Measurements from ENCODE around the gene GPR12. TPM values are rescaled to one million over a fixed set of nuclear protein-coding genes. Genes with fewer than 3 reads are reported as not detected.
"Not testable (repeated sequence)": the region's sequence is repeated elsewhere in the genome, so short reads cannot be mapped to it uniquely, and the experiment has no call there.

GPR12 gene
- total and polyA plus RNA-seq, 12 donors: not detected

- H3K36me3 ChIP-seq (replicated peaks in 1 of 2): no peaks in the 10 kb centered on the region
- no peak for TF ChIP-seq CTCF (IDR thresholded peaks at IDR 0.05)
- no peak for TF ChIP-seq POLR2A (IDR thresholded peaks at IDR 0.05)
These were observed 33.0 kb downstream of the GPR12 start for GRCh38 chr13:26727633-26728032.

GRCh38 chr13:26727122-26727521 is 33.5 kb downstream of the GPR12 start:
- Histone ChIP-seq H3K27ac (no peak overlapping the region), H3K4me1 (replicated peaks in 1 of 2) (no peaks in the 10 kb centered on the region), H3K27me3 (no peaks in the 10 kb centered on the region), H3K4me3 (no peak overlapping the region), H3K36me3 (replicated peaks in 1 of 2) (no peaks in the 10 kb centered on the region), H3K9me3 (replicated peaks in 1 of 3) (no peaks in the 10 kb centered on the region)
- no peak for DNase-seq
- WGBS, 4 donors: 80 to 84% (median 82%) methylated on average over 3 of the region's 3 CpGs
- intact Hi-C loops (cut with DNase I): no loop called here
- no peak for TF ChIP-seq CTCF (IDR thresholded peaks at IDR 0.05)
- no peak for TF ChIP-seq POLR2A (IDR thresholded peaks at IDR 0.05)

More at GRCh38 chr13:26727633-26728032, 33.0 kb downstream of the GPR12 start:
- DNase-seq: no peak
- Histone ChIP-seq H3K27me3 (no peaks in the 10 kb centered on the region), H3K4me3 (no peak overlapping the region), H3K27ac (no peak overlapping the region), H3K4me1 (replicated peaks in 1 of 2) (no peaks in the 10 kb centered on the region), H3K9me3 (replicated peaks in 1 of 3) (no peaks in the 10 kb centered on the region)
- intact Hi-C loops (cut with DNase I): no loop called here

- no peak for TF ChIP-seq CTCF (IDR thresholded peaks at IDR 0.05)
- no peak for TF ChIP-seq POLR2A (IDR thresholded peaks at IDR 0.05)
- Histone ChIP-seq H3K9me3 (replicated peaks in 1 of 3) (no peaks in the 10 kb centered on the region), H3K27ac (no peak overlapping the region), H3K36me3 (replicated peaks in 1 of 2) (no peaks in the 10 kb centered on the region), H3K4me1 (replicated peaks in 1 of 2) (no peaks in the 10 kb centered on the region), H3K4me3 (no peak overlapping the region), H3K27me3 (no peaks in the 10 kb centered on the region)
- no peak for DNase-seq
- intact Hi-C loops (cut with DNase I): no loop called here
- WGBS, 4 donors: 81 to 85% (median 84%) methylated on average over 8 of the region's 8 CpGs
These were observed 33.9 kb downstream of the GPR12 start for GRCh38 chr13:26726684-26727083.

GRCh38 chr13:26723620-26724019 is 37.0 kb downstream of the GPR12 start:
- intact Hi-C loops (cut with DNase I); H3K27ac ChIP-seq; H3K36me3 ChIP-seq (replicated peaks in 1 of 2); H3K4me1 ChIP-seq (replicated peaks in 1 of 2); H3K27me3 ChIP-seq; H3K9me3 ChIP-seq (replicated peaks in 1 of 3); DNase-seq; H3K4me3 ChIP-seq: not testable (repeated sequence)
- WGBS, 4 donors: 97 to 100% methylated on average over 7 to 14 of the region's 31 CpGs; no CpG with 5 or more reads in 2 of the 4 donors

GRCh38 chr13:26722321-26722720 is 38.3 kb downstream of the GPR12 start:
- Histone ChIP-seq H3K4me3 (no peak overlapping the region), H3K27me3 (no peaks in the 10 kb centered on the region), H3K9me3 (replicated peaks in 1 of 3) (no peaks in the 10 kb centered on the region), H3K27ac (no peak overlapping the region), H3K36me3 (replicated peaks in 1 of 2) (no peaks in the 10 kb centered on the region), H3K4me1 (replicated peaks in 1 of 2) (no peaks in the 10 kb centered on the region)
- intact Hi-C loops (cut with DNase I): no loop called here
- WGBS, 4 donors: 74 to 80% (median 77%) methylated on average over 5 of the region's 5 CpGs
- no peak for TF ChIP-seq POLR2A (IDR thresholded peaks at IDR 0.05)
- no peak for TF ChIP-seq CTCF (IDR thresholded peaks at IDR 0.05)
- DNase-seq: no peak

Measured in adrenal gland (tissue), 12 donors.